GM12878 (cell line): Measurements from ENCODE around the gene ATP4A. TPM values are rescaled to one million over a fixed set of nuclear protein-coding genes. Genes with fewer than 3 reads are reported as not detected.

Source experiments
- ATAC-seq: fragments of 200-7000 bp; cut with Tn5 transposase; 3 replicates; pipeline ENCODE4 v1.9.1; 2020; ENCODE audit warnings: mild to moderate bottlenecking, moderate library complexity
- BruUV-seq: library from RNA; stranded (reverse); fragments of 400-500 nt; replicated peaks from 2 replicates; lab custom pipeline; 2021; lab: Mats Ljungman, UMichigan
- CTCF ChIA-PET: fragments of 300-600 bp; sonication (Branson Sonifier 250); formaldehyde crosslinking; extraction: SDS; loops from one replicate; lab custom pipeline; 2021; ENCODE audit warnings: inconsistent platforms; lab: Yijun Ruan, JAX
- POLR2A ChIA-PET: fragments of 350-600 bp; formaldehyde crosslinking; extraction: SDS; loops from one replicate; lab custom pipeline; 2021; ENCODE audit warnings: inconsistent platforms; lab: Charles Lee
- RAD21 ChIA-PET: fragments of 300-600 bp; sonication (Branson Sonifier 250); formaldehyde crosslinking; loops from one replicate; lab custom pipeline; 2023; ENCODE audit warnings: antibody characterized with exemption; ENCODE audit not compliant: unreplicated experiment; lab: Charles Lee
- SMC1A ChIA-PET: fragments of 300-600 bp; sonication (Branson Sonifier 250); formaldehyde crosslinking; loops from one replicate; lab custom pipeline; 2023; ENCODE audit not compliant: unreplicated experiment, uncharacterized antibody; lab: Charles Lee
- DNase-seq: peaks from one replicate; pipeline ENCODE4 v3.0.0-alpha.2; 2011; ENCODE audit warnings: low read depth, low spot score
- FAIRE-seq: peaks from 3 replicates; lab custom pipeline; 2011; peaks lifted over from hg19 to GRCh38; lab: Jason Lieb, UNC
- H2AFZ ChIP-seq: 2 replicates; pipeline ENCODE4 v1.6.0; 2011; ENCODE audit warnings: low read depth, low read length, control low read depth; ENCODE audit not compliant: control insufficient read depth
- H3K27ac ChIP-seq: 2 replicates; pipeline ENCODE4 v1.5.1; 2011; ENCODE audit warnings: control low read depth; ENCODE audit not compliant: control insufficient read depth, insufficient read depth
- H3K27me3 ChIP-seq, 2 experiments: replicated peaks in 1 of 2; 2 replicates each; pipeline versions ENCODE4 v1.6.0 to v1.6.1; 2011; ENCODE audit warnings: low read length in 1 of 2; ENCODE audit not compliant: control insufficient read depth in 2 of 2, insufficient read depth in 2 of 2
- H3K36me3 ChIP-seq, 2 experiments: 2 replicates each; pipeline ENCODE4 v1.5.1; 2011; ENCODE audit warnings: low read length in 1 of 2; ENCODE audit not compliant: control insufficient read depth in 2 of 2, insufficient read depth in 2 of 2
- H3K4me1 ChIP-seq: 2 replicates; pipeline ENCODE4 v1.6.1; 2011; ENCODE audit warnings: mild to moderate bottlenecking, low read length, moderate library complexity, mixed read lengths; ENCODE audit not compliant: control insufficient read depth, insufficient read depth
- H3K4me2 ChIP-seq: 2 replicates; pipeline ENCODE4 v1.6.0; 2011; ENCODE audit warnings: control low read depth; ENCODE audit not compliant: control insufficient read depth, insufficient read depth
- H3K4me3 ChIP-seq: fragments of 200-600 bp; sonication (generic); 2 replicates; pipeline ENCODE4 v1.5.1; 2016
- H3K79me2 ChIP-seq: 2 replicates; pipeline ENCODE4 v1.6.0; 2011; ENCODE audit warnings: low read length; ENCODE audit not compliant: control insufficient read depth, insufficient read depth
- H3K9ac ChIP-seq: 2 replicates; pipeline ENCODE4 v1.8.0; 2011; ENCODE audit warnings: low read length, control low read depth, mixed read lengths; ENCODE audit not compliant: control insufficient read depth, insufficient read depth
- H3K9me3 ChIP-seq: replicated peaks from 3 replicates; pipeline ENCODE4 v1.5.1; 2011; ENCODE audit warnings: mild to moderate bottlenecking, low read length; ENCODE audit not compliant: control insufficient read depth, insufficient read depth
- H4K20me1 ChIP-seq: 2 replicates; pipeline ENCODE4 v1.6.0; 2011; ENCODE audit not compliant: control insufficient read depth, insufficient read depth
- CEBPZ ChIP-seq: fragments of 150-350 bp; IDR thresholded peaks from 2 replicates; pipeline ENCODE4 v1.6.1; 2016; ENCODE audit warnings: low read depth, low read length
- E2F4 ChIP-seq: IDR thresholded peaks from 2 replicates; pipeline ENCODE4 v1.6.1; 2012; ENCODE audit warnings: low read depth, low read length, improper control_type of control experiment
- FOXK2 ChIP-seq: fragments of 450-650 bp; IDR thresholded peaks from 2 replicates; pipeline ENCODE4 v1.6.1; 2017; ENCODE audit warnings: mild to moderate bottlenecking, moderate library complexity
- IRF3 ChIP-seq: fragments of 450-650 bp; IDR thresholded peaks from 2 replicates; pipeline ENCODE4 v1.6.1; 2014; ENCODE audit warnings: mild to moderate bottlenecking
- MTA2 ChIP-seq: fragments of 450-650 bp; IDR thresholded peaks from 2 replicates; pipeline ENCODE4 v1.6.1; 2016; ENCODE audit warnings: low read depth, mild to moderate bottlenecking, moderate library complexity
- MYC ChIP-seq: IDR thresholded peaks from 2 replicates; pipeline ENCODE4 v1.6.1; 2011; ENCODE audit warnings: mild to moderate bottlenecking, low read length, moderate library complexity, inconsistent platforms; ENCODE audit not compliant: insufficient read depth, insufficient replicate concordance, insufficient read length, severe bottlenecking
- RELA ChIP-seq: fragments of 450-650 bp; IDR thresholded peaks from 2 replicates; pipeline ENCODE4 v1.8.0; 2014; ENCODE audit warnings: borderline replicate concordance; ENCODE audit not compliant: partially characterized antibody
- RFX5 ChIP-seq: IDR thresholded peaks from 2 replicates; pipeline ENCODE4 v1.6.1; 2011; ENCODE audit warnings: low read depth, low read length, improper control_type of control experiment
- WGBS: methylation state at CpG from one replicate; pipeline ENCODE4 v1.1.6; 2016; ENCODE audit warnings: low lambda C conversion rate; ENCODE audit not compliant: insufficient replicate concordance, insufficient coverage; ENCODE audit errors: missing lambda C conversion rate; 5-methylcytosine and 5-hydroxymethylcytosine counted together
- in situ Hi-C: fragments of 300-500 bp; cut with MboI; formaldehyde crosslinking; loops from 9 replicates; pipeline ENCODE4 v1.14.3; 2018; ENCODE audit warnings: mixed read lengths
- intact Hi-C: fragments of 100-400 bp; cut with micrococcal nuclease; formaldehyde crosslinking; loops from one replicate; pipeline ENCODE4 v1.14.2; 2022; ENCODE audit not compliant: unreplicated experiment
- polyA plus RNA-seq, 11 experiments: library from polyadenylated mRNA; depleted of rRNA in 4 of 11; unstranded in 6 of 11; stranded (reverse) in 5 of 11; fragments of >200 nt; fragmentation: Nextera tagmentation in 4 of 11; fragmentation: Illumina TruSeq in 1 of 11; extraction: Ambion mirVana in 4 of 11; extraction: Trizol in 1 of 11; gene quantifications; 1 replicate in 1 of 11; 2 replicates in 10 of 11; pipeline versions ENCODE4 v1.2.1 to v1.2.3, GENCODE V29; 2011 to 2016; ENCODE audit warnings: inconsistent platforms in 2 of 11, missing spikeins in 2 of 11, low read depth in 1 of 11
- total RNA-seq, 4 experiments: library from RNA; depleted of rRNA in 3 of 4; stranded (reverse); fragments of >200 nt in 3 of 4; fragmentation: Illumina TruSeq in 1 of 4; extraction: Trizol in 1 of 4; gene quantifications; 2 replicates each; pipeline versions ENCODE4 v1.2.1 to v1.2.3, GENCODE V29; 2013 to 2021
- TF ChIP-seq, protein P1 (sequence below): fragments of 450-650 bp; IDR thresholded peaks from 2 replicates; pipeline ENCODE4 v1.6.1; 2017; ENCODE audit warnings: mild to moderate bottlenecking, moderate library complexity

Gene ATP4A
- total and polyA plus RNA-seq, 10 of the 15 experiments (the other 5 are each of a cell fraction or from before 2014, with no cell fraction given): 0.03 to 1.5 (median 0.11) TPM; not detected in 3

- ATAC-seq (no peak), DNase-seq (no peak), FAIRE-seq (no peak)
- no peak overlapping the region for H3K9ac ChIP-seq
- ChIA-PET POLR2A (no interaction called here), SMC1A (no interaction called here), CTCF (no interaction called here), RAD21 (no interaction called here)
- no peaks in the 10 kb centered on the region for H3K9me3 ChIP-seq
- TF ChIP-seq, protein P1, sequence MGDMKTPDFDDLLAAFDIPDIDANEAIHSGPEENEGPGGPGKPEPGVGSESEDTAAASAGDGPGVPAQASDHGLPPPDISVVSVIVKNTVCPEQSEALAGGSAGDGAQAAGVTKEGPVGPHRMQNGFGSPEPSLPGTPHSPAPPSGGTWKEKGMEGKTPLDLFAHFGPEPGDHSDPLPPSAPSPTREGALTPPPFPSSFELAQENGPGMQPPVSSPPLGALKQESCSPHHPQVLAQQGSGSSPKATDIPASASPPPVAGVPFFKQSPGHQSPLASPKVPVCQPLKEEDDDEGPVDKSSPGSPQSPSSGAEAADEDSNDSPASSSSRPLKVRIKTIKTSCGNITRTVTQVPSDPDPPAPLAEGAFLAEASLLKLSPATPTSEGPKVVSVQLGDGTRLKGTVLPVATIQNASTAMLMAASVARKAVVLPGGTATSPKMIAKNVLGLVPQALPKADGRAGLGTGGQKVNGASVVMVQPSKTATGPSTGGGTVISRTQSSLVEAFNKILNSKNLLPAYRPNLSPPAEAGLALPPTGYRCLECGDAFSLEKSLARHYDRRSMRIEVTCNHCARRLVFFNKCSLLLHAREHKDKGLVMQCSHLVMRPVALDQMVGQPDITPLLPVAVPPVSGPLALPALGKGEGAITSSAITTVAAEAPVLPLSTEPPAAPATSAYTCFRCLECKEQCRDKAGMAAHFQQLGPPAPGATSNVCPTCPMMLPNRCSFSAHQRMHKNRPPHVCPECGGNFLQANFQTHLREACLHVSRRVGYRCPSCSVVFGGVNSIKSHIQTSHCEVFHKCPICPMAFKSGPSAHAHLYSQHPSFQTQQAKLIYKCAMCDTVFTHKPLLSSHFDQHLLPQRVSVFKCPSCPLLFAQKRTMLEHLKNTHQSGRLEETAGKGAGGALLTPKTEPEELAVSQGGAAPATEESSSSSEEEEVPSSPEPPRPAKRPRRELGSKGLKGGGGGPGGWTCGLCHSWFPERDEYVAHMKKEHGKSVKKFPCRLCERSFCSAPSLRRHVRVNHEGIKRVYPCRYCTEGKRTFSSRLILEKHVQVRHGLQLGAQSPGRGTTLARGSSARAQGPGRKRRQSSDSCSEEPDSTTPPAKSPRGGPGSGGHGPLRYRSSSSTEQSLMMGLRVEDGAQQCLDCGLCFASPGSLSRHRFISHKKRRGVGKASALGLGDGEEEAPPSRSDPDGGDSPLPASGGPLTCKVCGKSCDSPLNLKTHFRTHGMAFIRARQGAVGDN: no peak
- TF ChIP-seq IRF3: no peak
- no peak for TF ChIP-seq FOXK2
- no peak for TF ChIP-seq RFX5
- TF ChIP-seq CEBPZ: no peak
- TF ChIP-seq E2F4: no peak
- no peak for TF ChIP-seq RELA
- TF ChIP-seq MTA2: no peak
- no peak for TF ChIP-seq MYC
- no peaks in the 10 kb centered on the region for H3K79me2 ChIP-seq
- no peaks in the 10 kb centered on the region for H3K27me3 ChIP-seq
- no TSS peak for BruUV-seq
- H3K27ac ChIP-seq: no peak overlapping the region
- intact Hi-C loops: no loop called here
- 49% methylated on average over 6 of the region's 6 CpGs for WGBS
- no peak overlapping the region for H2AFZ ChIP-seq
- H4K20me1 ChIP-seq: no peaks in the 10 kb centered on the region
- H3K4me2 ChIP-seq: no peak overlapping the region
- no peaks in the 10 kb centered on the region for H3K4me1 ChIP-seq
- no peak overlapping the region for H3K4me3 ChIP-seq
- in situ Hi-C loops: no loop called here
- no peaks in the 10 kb centered on the region for H3K36me3 ChIP-seq
Measured at GRCh38 chr19:35518313-35518712, 45.1 kb downstream of the ATP4A start.
